Measurements from ENCODE around the gene ERBB2.

DNA sequence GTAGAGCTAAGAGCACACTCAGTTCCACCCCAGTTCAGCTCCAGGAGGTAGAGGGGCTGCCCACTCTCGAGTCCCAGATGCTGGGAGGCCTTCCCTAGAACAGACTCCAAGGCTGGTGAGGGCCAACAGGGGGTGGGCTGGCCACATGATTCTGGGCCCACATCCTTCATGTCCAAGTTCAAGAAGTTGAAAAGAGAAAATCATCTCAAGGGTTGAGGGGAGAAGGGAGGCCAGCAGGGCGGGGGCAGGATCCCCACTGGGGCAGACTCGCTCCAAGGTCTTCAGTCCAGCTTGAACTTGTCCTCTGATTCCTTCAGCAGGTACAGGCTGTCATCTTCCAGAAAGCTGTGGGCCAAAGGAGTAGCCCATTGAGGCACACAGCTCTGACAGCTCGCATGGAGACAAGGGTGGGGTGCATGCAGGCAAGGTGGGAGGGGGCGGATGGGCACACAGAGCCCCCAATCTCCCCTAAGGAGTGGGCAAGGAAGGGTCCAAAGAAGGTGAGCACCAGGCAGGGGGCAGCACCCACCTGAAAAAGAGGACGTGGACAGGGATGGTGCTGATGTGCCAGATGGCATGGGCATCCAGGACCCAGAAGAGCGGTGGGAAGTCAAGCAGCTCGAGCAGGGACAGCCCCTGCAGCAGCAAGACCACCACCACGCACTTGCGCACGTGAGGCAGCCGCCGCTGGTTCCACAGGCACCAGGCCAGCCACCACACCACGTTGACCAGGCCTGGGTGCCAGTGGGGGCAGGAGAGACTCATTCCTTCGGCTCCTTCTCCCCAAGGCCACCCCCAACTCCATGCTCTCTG lies 27.1 kb upstream of the ERBB2 start:
- no peak for TF ChIP-seq EZH2 (optimal IDR thresholded peaks at IDR 0.05; ENCODE audit: low read depth, low read length)
- no peak for TF ChIP-seq CTCF (IDR thresholded peaks at IDR 0.05; ENCODE audit: low read length)
- no peak for TF ChIP-seq EZH2phosphoT487 (IDR thresholded peaks at IDR 0.05; ENCODE audit: low read length)
